LoVo (cell line): ENCODE data around the gene MYO15B.

Source experiments
- DNase-seq: peaks from one replicate; pipeline ENCODE4 v3.0.0-alpha.2; 2016; ENCODE audit warnings: low spot score

Gene MYO15B

GRCh38 chr17:75639327-75639726 is 51.7 kb downstream of the MYO15B start:
- no peak for DNase-seq

- DNase-seq: no peak
Measured at GRCh38 chr17:75639771-75640555, 52.4 kb downstream of the MYO15B start.

GRCh38 chr17:75640556-75641119 is 53.0 kb downstream of the MYO15B start:
- no peak for DNase-seq

- no peak for DNase-seq
Measured at GRCh38 chr17:75641343-75641742, 53.7 kb downstream of the MYO15B start.

GRCh38 chr17:75642182-75642783 is 54.7 kb downstream of the MYO15B start:
- no peak for DNase-seq

GRCh38 chr17:75642784-75643642 is 55.4 kb downstream of the MYO15B start:
- no peak for DNase-seq

- DNase-seq: no peak
Measured at GRCh38 chr17:75643643-75644017, 56.0 kb downstream of the MYO15B start.

GRCh38 chr17:75645501-75645888 is 57.9 kb downstream of the MYO15B start:
- peak; percentile 91 for DNase-seq

GRCh38 chr17:75645889-75646637 is 58.5 kb downstream of the MYO15B start:
- peak; percentile 91 for DNase-seq

GRCh38 chr17:75646638-75646992 is 59.0 kb downstream of the MYO15B start:
- DNase-seq: no peak

GRCh38 chr17:75647061-75647460 is 59.5 kb downstream of the MYO15B start:
- no peak for DNase-seq

GRCh38 chr17:75647921-75648320 is 60.3 kb downstream of the MYO15B start:
- no peak for DNase-seq

GRCh38 chr17:75649687-75650086 is 62.1 kb downstream of the MYO15B start:
- no peak for DNase-seq

- DNase-seq: no peak
Measured at GRCh38 chr17:75650874-75651273, 63.3 kb downstream of the MYO15B start.

- DNase-seq: no peak
Measured at GRCh38 chr17:75652341-75652740, 64.7 kb downstream of the MYO15B start.

- no peak for DNase-seq
Measured at GRCh38 chr17:75652934-75653549, 65.4 kb downstream of the MYO15B start.

GRCh38 chr17:75654176-75654575 is 66.6 kb downstream of the MYO15B start:
- no peak for DNase-seq

GRCh38 chr17:75658237-75658636 is 70.6 kb downstream of the MYO15B start:
- no peak for DNase-seq

- no peak for DNase-seq
Measured at GRCh38 chr17:75661531-75661930, 73.9 kb downstream of the MYO15B start.

GRCh38 chr17:75662511-75662910 is 74.9 kb downstream of the MYO15B start:
- no peak for DNase-seq

- no peak for DNase-seq
Measured at GRCh38 chr17:75664099-75664549, 76.5 kb downstream of the MYO15B start.
